SK-N-SH (cell line): ENCODE measurements around the gene SFT2D1. TPM values are rescaled to one million over a fixed set of nuclear protein-coding genes. Genes with fewer than 3 reads are reported as not detected.

Experiments
- CTCF ChIA-PET: fragments of 300-600, 350-600 bp; formaldehyde crosslinking; extraction: SDS; loops from one replicate; lab custom pipeline; 2021; lab: Yijun Ruan, JAX
- POLR2A ChIA-PET: fragments of 350-600 bp; sonication (Branson Sonifier 250); formaldehyde crosslinking; extraction: SDS; loops from one replicate; lab custom pipeline; 2020; ENCODE audit warnings: antibody characterized with exemption, inconsistent platforms; lab: Yijun Ruan, JAX
- DNase-seq: peaks from one replicate; pipeline ENCODE4 v3.0.0; 2012
- H2AFZ ChIP-seq: fragments of 200-600 bp; sonication (generic); 2 replicates; pipeline ENCODE4 v1.8.1; 2016; ENCODE audit warnings: antibody characterized with exemption, mild to moderate bottlenecking, low read depth
- H3F3A ChIP-seq: fragments of 200-600 bp; sonication (generic); replicated peaks from 2 replicates; pipeline ENCODE3; 2016; ENCODE audit warnings: antibody characterized with exemption, mild to moderate bottlenecking; ENCODE audit not compliant: insufficient read depth
- H3K27ac ChIP-seq, 2 experiments: fragments of 200-500 bp in 1 of 2; fragments of 200-600 bp in 1 of 2; sonication (Bioruptor generic) in 1 of 2; sonication (generic), shearing (Covaris generic) in 1 of 2; 2 replicates each; pipeline versions ENCODE4 v1.5.1 to v1.6.1; 2014 to 2016; ENCODE audit warnings: low read depth in 2 of 2, inconsistent platforms in 1 of 2, low read length in 1 of 2, mild to moderate bottlenecking in 1 of 2, mixed read lengths in 1 of 2
- H3K27me3 ChIP-seq: fragments of 200-600 bp; sonication (generic), shearing (Covaris generic); 2 replicates; pipeline ENCODE4 v1.6.1; 2016; ENCODE audit warnings: mixed run types; ENCODE audit not compliant: insufficient read depth
- H3K36me3 ChIP-seq, 2 experiments: fragments of 200-500 bp in 1 of 2; fragments of 200-600 bp in 1 of 2; sonication (Bioruptor generic) in 1 of 2; sonication (generic) in 1 of 2; replicated peaks in 1 of 2; 2 replicates each; pipeline versions ENCODE3 to v1.5.1; 2014 to 2016; ENCODE audit warnings: low read length in 1 of 2, mild to moderate bottlenecking in 1 of 2; ENCODE audit not compliant: insufficient read depth in 2 of 2, control insufficient read depth in 1 of 2
- H3K4me1 ChIP-seq, 2 experiments: fragments of 200-500 bp in 1 of 2; fragments of 200-600 bp in 1 of 2; sonication (Bioruptor generic) in 1 of 2; sonication (generic), shearing (Covaris generic) in 1 of 2; 2 replicates each; pipeline versions ENCODE4 v1.5.1 to v1.6.1; 2014 to 2016; ENCODE audit warnings: low read depth in 1 of 2, low read length in 1 of 2, mixed run types in 1 of 2; ENCODE audit not compliant: insufficient read depth in 2 of 2, control insufficient read depth in 1 of 2
- H3K4me2 ChIP-seq: fragments of 200-600 bp; sonication (generic), shearing (Covaris generic); 2 replicates; pipeline ENCODE4 v1.6.1; 2017; ENCODE audit warnings: mixed run types
- H3K4me3 ChIP-seq, 2 experiments: fragments of 200-500 bp in 1 of 2; fragments of 200-600 bp in 1 of 2; sonication (Bioruptor generic) in 1 of 2; sonication (generic), shearing (Covaris generic) in 1 of 2; 2 replicates each; pipeline versions ENCODE4 v1.5.1 to v1.8.1; 2014 to 2016; ENCODE audit warnings: low read depth in 2 of 2, inconsistent platforms in 1 of 2, low read length in 1 of 2, mild to moderate bottlenecking in 1 of 2, mixed read lengths in 1 of 2, moderate library complexity in 1 of 2
- H3K79me2 ChIP-seq: fragments of 200-600 bp; sonication (generic); 2 replicates; pipeline ENCODE4 v1.8.1; 2017; ENCODE audit warnings: mild to moderate bottlenecking; ENCODE audit not compliant: insufficient read depth
- H3K9ac ChIP-seq: fragments of 200-600 bp; sonication (generic); 2 replicates; pipeline ENCODE4 v1.6.1; 2017; ENCODE audit warnings: mixed run types
- H3K9me2 ChIP-seq: fragments of 200-600 bp; sonication (generic); 2 replicates; pipeline ENCODE4 v1.6.1; 2017; ENCODE audit warnings: mixed run types
- H3K9me3 ChIP-seq: fragments of 200-600 bp; sonication (generic); 2 replicates; pipeline ENCODE4 v1.6.1; 2017; ENCODE audit warnings: mixed run types, mild to moderate bottlenecking, moderate library complexity
- H4K20me1 ChIP-seq: fragments of 200-600 bp; sonication (generic); 2 replicates; pipeline ENCODE4 v1.6.1; 2017; ENCODE audit warnings: mild to moderate bottlenecking, mixed run types; ENCODE audit not compliant: insufficient read depth
- CHD2 ChIP-seq: fragments of 150-350 bp; IDR thresholded peaks from 2 replicates; pipeline ENCODE4 v1.6.1; 2018; ENCODE audit warnings: low read length; ENCODE audit not compliant: partially characterized antibody
- EP300 ChIP-seq, 2 experiments: IDR thresholded peaks; 2 replicates each; pipeline versions ENCODE4 v1.4.0 to v1.6.1; 2012; ENCODE audit warnings: borderline replicate concordance in 1 of 2, low read depth in 1 of 2, low read length in 1 of 2
- EZH2phosphoT487 ChIP-seq: fragments of 200-600 bp; sonication (generic); IDR thresholded peaks from 2 replicates; pipeline ENCODE4 v1.6.1; 2017; ENCODE audit warnings: low read depth, mixed run types, mild to moderate bottlenecking, antibody characterized with exemption, moderate library complexity, borderline replicate concordance
- FOXJ3 ChIP-seq: sonication (generic); formaldehyde crosslinking; IDR thresholded peaks from 2 replicates; pipeline ENCODE4 v1.5.1; 2020; ENCODE audit warnings: mild to moderate bottlenecking, missing genetic modification reagents
- GABPA ChIP-seq: IDR thresholded peaks from 2 replicates; pipeline ENCODE4 v1.4.0; 2012; ENCODE audit warnings: low read depth, mild to moderate bottlenecking
- JUND ChIP-seq: IDR thresholded peaks from 2 replicates; pipeline ENCODE4 v1.4.0; 2012
- MEF2A ChIP-seq: IDR thresholded peaks from 2 replicates; pipeline ENCODE4 v1.4.0; 2012; ENCODE audit warnings: low read depth, borderline replicate concordance
- MXI1 ChIP-seq: IDR thresholded peaks from 2 replicates; pipeline ENCODE4 v1.6.1; 2012; ENCODE audit warnings: mild to moderate bottlenecking, low read depth, low read length, improper control_type of control experiment
- NFIC ChIP-seq: IDR thresholded peaks from 2 replicates; pipeline ENCODE4 v1.4.0; 2012; ENCODE audit warnings: borderline replicate concordance
- POLR2AphosphoS5 ChIP-seq: IDR thresholded peaks from 2 replicates; pipeline ENCODE4 v1.6.1; 2012; ENCODE audit warnings: low read depth, low read length
- RXRA ChIP-seq: IDR thresholded peaks from 2 replicates; pipeline ENCODE4 v1.4.0; 2012; ENCODE audit warnings: low read depth, mild to moderate bottlenecking, borderline replicate concordance
- SIN3A ChIP-seq: IDR thresholded peaks from 2 replicates; pipeline ENCODE4 v1.6.1; 2012; ENCODE audit warnings: low read depth, mild to moderate bottlenecking, low read length, moderate library complexity, borderline replicate concordance
- SMC3 ChIP-seq: IDR thresholded peaks from 2 replicates; pipeline ENCODE4 v1.6.1; 2012; ENCODE audit warnings: low read depth, low read length, improper control_type of control experiment
- TAF1 ChIP-seq: IDR thresholded peaks from 2 replicates; pipeline ENCODE4 v1.6.1; 2012; ENCODE audit warnings: low read depth, mild to moderate bottlenecking, low read length, moderate library complexity, borderline replicate concordance
- YY1 ChIP-seq: IDR thresholded peaks from 2 replicates; pipeline ENCODE4 v1.4.0; 2012; ENCODE audit warnings: low read depth, mild to moderate bottlenecking
- WGBS: methylation state at CpG from one replicate; pipeline ENCODE4 v1.1.6; 2017; ENCODE audit warnings: low lambda C conversion rate; 5-methylcytosine and 5-hydroxymethylcytosine counted together
- polyA plus RNA-seq, 3 experiments: library from polyadenylated mRNA; depleted of rRNA; stranded (reverse); fragments of >200 nt; gene quantifications; 2 replicates each; pipeline ENCODE4 v1.2.3, GENCODE V29; 2012
- TF ChIP-seq, protein P1 (sequence below): fragments of 200-600 bp; sonication (generic); IDR thresholded peaks from 2 replicates; pipeline ENCODE4 v1.6.1; 2017; ENCODE audit warnings: antibody characterized with exemption, mild to moderate bottlenecking, moderate library complexity
- TF ChIP-seq, protein P2 (sequence below): IDR thresholded peaks from 2 replicates; pipeline ENCODE4 v1.4.0; 2012; ENCODE audit warnings: low read depth, borderline replicate concordance

The SFT2D1 gene
- polyA plus RNA-seq, 1 of the 3 experiments (the other 2 are of a cell fraction) = 131 TPM

GRCh38 chr6:166274739-166275370 is 67.5 kb downstream of the SFT2D1 start:
- Histone ChIP-seq H3K9me2 (no peaks in the 10 kb centered on the region), H3K4me2 (no peak overlapping the region), H3K4me3 (no peak overlapping the region), H3K9me3 (no peaks in the 10 kb centered on the region), H3K9ac (no peak overlapping the region), H3F3A (no peaks in the 10 kb centered on the region), H4K20me1 (no peaks in the 10 kb centered on the region), H2AFZ (no peak overlapping the region), H3K27ac (no peak overlapping the region), H3K36me3 (no peaks in the 10 kb centered on the region)
- POLR2A ChIA-PET = no interaction called here
- 45% methylated on average over 8 of the region's 13 CpGs for WGBS
- no peak for TF ChIP-seq MXI1
- TF ChIP-seq CHD2 = no peak
- TF ChIP-seq EZH2phosphoT487 = no peak
- TF ChIP-seq TAF1 = no peak
- TF ChIP-seq FOXJ3 (CRISPR knock-in tag) = no peak
- TF ChIP-seq, protein P1, sequence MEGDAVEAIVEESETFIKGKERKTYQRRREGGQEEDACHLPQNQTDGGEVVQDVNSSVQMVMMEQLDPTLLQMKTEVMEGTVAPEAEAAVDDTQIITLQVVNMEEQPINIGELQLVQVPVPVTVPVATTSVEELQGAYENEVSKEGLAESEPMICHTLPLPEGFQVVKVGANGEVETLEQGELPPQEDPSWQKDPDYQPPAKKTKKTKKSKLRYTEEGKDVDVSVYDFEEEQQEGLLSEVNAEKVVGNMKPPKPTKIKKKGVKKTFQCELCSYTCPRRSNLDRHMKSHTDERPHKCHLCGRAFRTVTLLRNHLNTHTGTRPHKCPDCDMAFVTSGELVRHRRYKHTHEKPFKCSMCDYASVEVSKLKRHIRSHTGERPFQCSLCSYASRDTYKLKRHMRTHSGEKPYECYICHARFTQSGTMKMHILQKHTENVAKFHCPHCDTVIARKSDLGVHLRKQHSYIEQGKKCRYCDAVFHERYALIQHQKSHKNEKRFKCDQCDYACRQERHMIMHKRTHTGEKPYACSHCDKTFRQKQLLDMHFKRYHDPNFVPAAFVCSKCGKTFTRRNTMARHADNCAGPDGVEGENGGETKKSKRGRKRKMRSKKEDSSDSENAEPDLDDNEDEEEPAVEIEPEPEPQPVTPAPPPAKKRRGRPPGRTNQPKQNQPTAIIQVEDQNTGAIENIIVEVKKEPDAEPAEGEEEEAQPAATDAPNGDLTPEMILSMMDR = no peak
- TF ChIP-seq YY1 = no peak
- no peak for TF ChIP-seq NFIC
- no peak for TF ChIP-seq RXRA
- no peak for TF ChIP-seq POLR2AphosphoS5
- TF ChIP-seq, protein P2, sequence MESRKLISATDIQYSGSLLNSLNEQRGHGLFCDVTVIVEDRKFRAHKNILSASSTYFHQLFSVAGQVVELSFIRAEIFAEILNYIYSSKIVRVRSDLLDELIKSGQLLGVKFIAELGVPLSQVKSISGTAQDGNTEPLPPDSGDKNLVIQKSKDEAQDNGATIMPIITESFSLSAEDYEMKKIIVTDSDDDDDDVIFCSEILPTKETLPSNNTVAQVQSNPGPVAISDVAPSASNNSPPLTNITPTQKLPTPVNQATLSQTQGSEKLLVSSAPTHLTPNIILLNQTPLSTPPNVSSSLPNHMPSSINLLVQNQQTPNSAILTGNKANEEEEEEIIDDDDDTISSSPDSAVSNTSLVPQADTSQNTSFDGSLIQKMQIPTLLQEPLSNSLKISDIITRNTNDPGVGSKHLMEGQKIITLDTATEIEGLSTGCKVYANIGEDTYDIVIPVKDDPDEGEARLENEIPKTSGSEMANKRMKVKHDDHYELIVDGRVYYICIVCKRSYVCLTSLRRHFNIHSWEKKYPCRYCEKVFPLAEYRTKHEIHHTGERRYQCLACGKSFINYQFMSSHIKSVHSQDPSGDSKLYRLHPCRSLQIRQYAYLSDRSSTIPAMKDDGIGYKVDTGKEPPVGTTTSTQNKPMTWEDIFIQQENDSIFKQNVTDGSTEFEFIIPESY = no peak
- no peak for TF ChIP-seq JUND
- no peak for TF ChIP-seq SMC3
- no peak for TF ChIP-seq SIN3A
- TF ChIP-seq EP300 (IDR thresholded peaks at IDR 0.05; ENCODE audit: borderline replicate concordance in 1 of 2, low read depth in 1 of 2, low read length in 1 of 2) = no peak
- TF ChIP-seq GABPA = no peak
- TF ChIP-seq MEF2A = no peak
- TF ChIP-seq, all 33 proteins: peak for 0
- Histone ChIP-seq H3K79me2 (no peaks in the 10 kb centered on the region), H3K27me3 (peaks cover 8% of the 10 kb centered on the region; the same call in 1 of the 2 replicates), H3K4me1 (no peaks in the 10 kb centered on the region; a peak in 1 of 4 replicates)
- CTCF ChIA-PET = interaction anchor here (0.6 to 4.6 kb wide), 6 partner anchors 103 to 500 kb away, joined by 3 to 42 read pairs (median 6); no protein-coding TSS in a partner anchor
- no peak for DNase-seq
